CD1c-positive myeloid dendritic cell (primary cell): ENCODE data around the gene TGFB1I1.
"Not testable (repeated sequence)": the region's sequence is repeated elsewhere in the genome, so short reads cannot be mapped to it uniquely, and the experiment has no call there.

Source experiments
- DNase-seq: peaks from one replicate; pipeline ENCODE4 v3.0.0-alpha.2; 2016; ENCODE audit errors: extremely low spot score

TGFB1I1 gene

GRCh38 chr16:31487720-31488467 lies 15.9 kb downstream of the TGFB1I1 start:
- DNase-seq = peak; percentile 59

- DNase-seq = no peak
These were observed 16.7 kb downstream of the TGFB1I1 start for GRCh38 chr16:31488468-31489297.

- no peak for DNase-seq
These were observed 17.3 kb downstream of the TGFB1I1 start for GRCh38 chr16:31489298-31489564.

- no peak for DNase-seq
These were observed 17.9 kb downstream of the TGFB1I1 start for GRCh38 chr16:31489616-31490584.

- no peak for DNase-seq
These were observed 19.9 kb downstream of the TGFB1I1 start for GRCh38 chr16:31491778-31492418.

- no peak for DNase-seq
These were observed 21.7 kb downstream of the TGFB1I1 start for GRCh38 chr16:31493506-31494125.

GRCh38 chr16:31496670-31497069 lies 24.7 kb downstream of the TGFB1I1 start:
- no peak for DNase-seq

- no peak for DNase-seq
These were observed 26.5 kb downstream of the TGFB1I1 start for GRCh38 chr16:31498493-31498892.

GRCh38 chr16:31499928-31500327 lies 28.0 kb downstream of the TGFB1I1 start:
- DNase-seq = no peak

GRCh38 chr16:31501226-31501965 lies 29.4 kb downstream of the TGFB1I1 start:
- no peak for DNase-seq

GRCh38 chr16:31501966-31502348 lies 30.0 kb downstream of the TGFB1I1 start:
- DNase-seq = no peak

- no peak for DNase-seq
These were observed 31.0 kb downstream of the TGFB1I1 start for GRCh38 chr16:31502981-31503380.

GRCh38 chr16:31503555-31503954 lies 31.6 kb downstream of the TGFB1I1 start:
- not testable (repeated sequence) for DNase-seq

- no peak for DNase-seq
These were observed 32.2 kb downstream of the TGFB1I1 start for GRCh38 chr16:31504159-31504558.

- peak; percentile 34 for DNase-seq
These were observed 33.5 kb downstream of the TGFB1I1 start for GRCh38 chr16:31505483-31505882.

GRCh38 chr16:31507617-31507928 lies 35.6 kb downstream of the TGFB1I1 start:
- DNase-seq = no peak

GRCh38 chr16:31507929-31508705 lies 36.2 kb downstream of the TGFB1I1 start, which contains the start of gene RUSF1:
Gene RUSF1 (minus strand): TSS chr16:31508391. CDS start chr16:31508373, 18 bp downstream.
- peak; percentile 90 for DNase-seq

- DNase-seq = no peak
These were observed 36.8 kb downstream of the TGFB1I1 start for GRCh38 chr16:31508706-31509195.

GRCh38 chr16:31513126-31513525 lies 41.2 kb downstream of the TGFB1I1 start:
- DNase-seq = no peak

- no peak for DNase-seq
These were observed 41.9 kb downstream of the TGFB1I1 start for GRCh38 chr16:31513884-31514283.
